GM12891 (cell line): ENCODE results near the gene WDR20.

ENCODE experiments used
- POLR2AphosphoS5 ChIP-seq: IDR thresholded peaks from 2 replicates; pipeline ENCODE4 v1.6.1; 2011; ENCODE audit warnings: low read depth, low read length, control low read depth
- SPI1 ChIP-seq: IDR thresholded peaks from 2 replicates; pipeline ENCODE4 v1.6.1; 2011; ENCODE audit warnings: low read depth, low read length, control low read depth

GRCh38 chr14:102215576-102216250 is 76.0 kb downstream of the WDR20 start:
- no peak for TF ChIP-seq SPI1
- TF ChIP-seq POLR2AphosphoS5, result no peak
